Measurements from ENCODE around the gene CHPF2.

Gene CHPF2

GRCh38 chr7:151271699-151272355 lies 39.5 kb downstream of the CHPF2 start:
- DNase-seq, result no peak

GRCh38 chr7:151272405-151272804 lies 40.1 kb downstream of the CHPF2 start:
- no peak for DNase-seq

- DNase-seq, result no peak
Measured at GRCh38 chr7:151272877-151273276, 40.6 kb downstream of the CHPF2 start.

- DNase-seq, result no peak
Measured at GRCh38 chr7:151273651-151274390, 41.5 kb downstream of the CHPF2 start.

GRCh38 chr7:151274396-151274795 lies 42.1 kb downstream of the CHPF2 start:
- DNase-seq, result no peak

GRCh38 chr7:151274936-151275812 lies 42.9 kb downstream of the CHPF2 start:
- DNase-seq, result no peak

GRCh38 chr7:151275813-151276577 lies 43.7 kb downstream of the CHPF2 start:
- DNase-seq, result no peak

- DNase-seq, result peak; percentile 80
Measured at GRCh38 chr7:151276666-151277590, 44.6 kb downstream of the CHPF2 start.

- DNase-seq, result no peak
Measured at GRCh38 chr7:151277631-151278030, 45.3 kb downstream of the CHPF2 start.

GRCh38 chr7:151278949-151279348 lies 46.7 kb downstream of the CHPF2 start:
- no peak for DNase-seq

- DNase-seq, result no peak
Measured at GRCh38 chr7:151279868-151280267, 47.6 kb downstream of the CHPF2 start.

GRCh38 chr7:151280388-151281019 lies 48.2 kb downstream of the CHPF2 start:
- no peak for DNase-seq

GRCh38 chr7:151281686-151282085 lies 49.4 kb downstream of the CHPF2 start:
- no peak for DNase-seq

GRCh38 chr7:151282111-151282510 lies 49.8 kb downstream of the CHPF2 start:
- DNase-seq, result no peak

- no peak for DNase-seq
Measured at GRCh38 chr7:151283302-151283701, 51.0 kb downstream of the CHPF2 start.

GRCh38 chr7:151286148-151286547 lies 53.9 kb downstream of the CHPF2 start:
- no peak for DNase-seq

Measured in right hindlimb (tissue), 1 donor.